Endothelial cell of umbilical vein (primary cell): ENCODE data around the gene CADPS. TPM values are rescaled to one million over a fixed set of nuclear protein-coding genes. Genes with fewer than 3 reads are reported as not detected.

ENCODE experiments used
- BruUV-seq: library from RNA; stranded (reverse); fragments of 400-500 nt; replicated peaks from 2 replicates; lab custom pipeline; 2021; lab: Mats Ljungman, UMichigan
- CTCF ChIA-PET: fragments of 300-600, 350-600 bp; sonication (Branson Sonifier 250); formaldehyde crosslinking; loops from one replicate; lab custom pipeline; 2021; ENCODE audit warnings: antibody characterized with exemption, inconsistent platforms; lab: Charles Lee
- POLR2A ChIA-PET: fragments of 300-600, 350-600 bp; sonication (Branson Sonifier 250); formaldehyde crosslinking; loops from one replicate; lab custom pipeline; 2021; ENCODE audit warnings: antibody characterized with exemption, inconsistent platforms; lab: Charles Lee
- DNase-seq: peaks from one replicate; pipeline ENCODE4 v3.0.0-alpha.2; 2011; ENCODE audit warnings: low read depth, low spot score
- FAIRE-seq: peaks from 2 replicates; lab custom pipeline; 2011; peaks lifted over from hg19 to GRCh38; lab: Jason Lieb, UNC
- H2AFZ ChIP-seq: 2 replicates; pipeline ENCODE4 v1.6.0; 2012; ENCODE audit warnings: low read depth, low read length, control low read depth, inconsistent platforms
- H3K27ac ChIP-seq: 2 replicates; pipeline ENCODE4 v1.5.1; 2011; ENCODE audit warnings: low read depth, mild to moderate bottlenecking, control low read depth, low read length, moderate library complexity; ENCODE audit not compliant: insufficient read depth
- H3K27me3 ChIP-seq, 2 experiments: 2 replicates each; pipeline versions ENCODE4 v1.6.0 to v1.6.1; 2011; ENCODE audit warnings: low read length in 2 of 2, mixed read lengths in 1 of 2; ENCODE audit not compliant: control insufficient read depth in 2 of 2, insufficient read depth in 2 of 2
- H3K36me3 ChIP-seq, 2 experiments: 2 replicates in 1 of 2; 3 replicates in 1 of 2; pipeline ENCODE4 v1.5.1; 2011; ENCODE audit warnings: low read length in 2 of 2, mild to moderate bottlenecking in 1 of 2, moderate library complexity in 1 of 2; ENCODE audit not compliant: control insufficient read depth in 2 of 2, insufficient read depth in 2 of 2; ENCODE audit errors: extremely low read depth in 1 of 2
- H3K4me1 ChIP-seq: 3 replicates; pipeline ENCODE4 v1.5.1; 2011; ENCODE audit warnings: mild to moderate bottlenecking, low read length; ENCODE audit not compliant: control insufficient read depth, insufficient read depth; ENCODE audit errors: extremely low read depth
- H3K4me2 ChIP-seq: 2 replicates; pipeline ENCODE4 v1.6.1; 2011; ENCODE audit warnings: low read length, control low read depth, mixed read lengths; ENCODE audit not compliant: insufficient read depth
- H3K4me3 ChIP-seq, 3 experiments: fragments of 200-600 bp in 1 of 3; sonication (generic), shearing (Covaris generic) in 1 of 3; replicated peaks in 1 of 3; 2 replicates each; pipeline ENCODE4 v1.5.1; 2011 to 2016; ENCODE audit warnings: control low read depth in 3 of 3, low read length in 3 of 3, mild to moderate bottlenecking in 2 of 3, inconsistent platforms in 1 of 3, low read depth in 1 of 3, moderate library complexity in 1 of 3; ENCODE audit not compliant: insufficient read depth in 1 of 3
- H3K79me2 ChIP-seq: 2 replicates; pipeline ENCODE4 v1.6.0; 2012; ENCODE audit warnings: low read length, inconsistent platforms; ENCODE audit not compliant: control insufficient read depth, insufficient read depth
- H3K9ac ChIP-seq: replicated peaks from 2 replicates; pipeline ENCODE3; 2011; ENCODE audit warnings: low read length, control low read depth; ENCODE audit not compliant: insufficient read depth; ENCODE audit errors: extremely low read depth
- H3K9me1 ChIP-seq: replicated peaks from 3 replicates; pipeline ENCODE4 v1.6.0; 2011; ENCODE audit warnings: mild to moderate bottlenecking, low read length; ENCODE audit not compliant: control insufficient read depth, insufficient read depth; ENCODE audit errors: extremely low read depth
- H3K9me3 ChIP-seq: replicated peaks from 2 replicates; pipeline ENCODE4 v1.5.1; 2012; ENCODE audit warnings: low read length, inconsistent platforms; ENCODE audit not compliant: control insufficient read depth, insufficient read depth
- H4K20me1 ChIP-seq: replicated peaks from 2 replicates; pipeline ENCODE3; 2011; ENCODE audit warnings: mild to moderate bottlenecking, low read length; ENCODE audit not compliant: control insufficient read depth, insufficient read depth; ENCODE audit errors: extremely low read depth
- EZH2 ChIP-seq: IDR thresholded peaks from 2 replicates; pipeline ENCODE4 v1.6.1; 2012; ENCODE audit warnings: borderline replicate concordance, low read depth, mild to moderate bottlenecking, moderate library complexity, low read length, inconsistent platforms; ENCODE audit not compliant: severe bottlenecking
- JUN ChIP-seq: IDR thresholded peaks from 2 replicates; pipeline ENCODE4 v1.6.1; 2011; ENCODE audit warnings: borderline replicate concordance, low read depth; ENCODE audit not compliant: insufficient read length, insufficient read depth
- MYC ChIP-seq: IDR thresholded peaks from one replicate; pipeline ENCODE4 v1.6.1; 2011; ENCODE audit warnings: mild to moderate bottlenecking, low read depth, low read length
- POLR2A ChIP-seq: IDR thresholded peaks from 2 replicates; pipeline ENCODE4 v1.6.1; 2012; ENCODE audit warnings: low read depth, mild to moderate bottlenecking, control low read depth, low read length
- POLR2AphosphoS5 ChIP-seq: IDR thresholded peaks from 2 replicates; pipeline ENCODE4 v1.6.1; 2012; ENCODE audit warnings: low read depth, mild to moderate bottlenecking, control low read depth, low read length, moderate library complexity; ENCODE audit not compliant: insufficient read depth
- dilution Hi-C: fragments of 300-500 bp; cut with MboI; formaldehyde crosslinking; loops from one replicate; pipeline ENCODE4 v1.15.0; 2019; ENCODE audit warnings: low sequenced_read_pairs; ENCODE audit not compliant: extremely low pct_ligation_motif_present
- intact Hi-C: fragments of 100-400 bp; cut with micrococcal nuclease; formaldehyde crosslinking; loops from one replicate; pipeline ENCODE4 v1.10.0; 2022
- polyA plus RNA-seq, 4 experiments: library from polyadenylated mRNA; depleted of rRNA in 3 of 4; stranded (reverse) in 3 of 4; unstranded in 1 of 4; fragments of >200 nt; gene quantifications; 2 replicates each; pipeline versions ENCODE4 v1.2.1 to v1.2.3, GENCODE V29; 2011 to 2012; ENCODE audit warnings: missing spikeins in 1 of 4
- total RNA-seq: library from RNA; stranded (reverse); gene quantifications from 2 replicates; pipeline ENCODE4 v1.2.3, GENCODE V29; 2021
- TF ChIP-seq, protein P1 (sequence below), 2 donors: IDR thresholded peaks; 1 replicate in 1 of 2; 2 replicates in 1 of 2; pipeline ENCODE4 v1.5.1; 2011; ENCODE audit warnings: low read length in 2 of 2, mild to moderate bottlenecking in 2 of 2, moderate library complexity in 2 of 2, control low read depth in 1 of 2, inconsistent platforms in 1 of 2, low read depth in 1 of 2; ENCODE audit not compliant: insufficient read depth in 1 of 2; ENCODE audit errors: extremely low read depth in 1 of 2

CADPS gene
- total and polyA plus RNA-seq, 2 donors (not counting 3 experiments of a cell fraction or from before 2014, with no cell fraction given): not detected

DNA sequence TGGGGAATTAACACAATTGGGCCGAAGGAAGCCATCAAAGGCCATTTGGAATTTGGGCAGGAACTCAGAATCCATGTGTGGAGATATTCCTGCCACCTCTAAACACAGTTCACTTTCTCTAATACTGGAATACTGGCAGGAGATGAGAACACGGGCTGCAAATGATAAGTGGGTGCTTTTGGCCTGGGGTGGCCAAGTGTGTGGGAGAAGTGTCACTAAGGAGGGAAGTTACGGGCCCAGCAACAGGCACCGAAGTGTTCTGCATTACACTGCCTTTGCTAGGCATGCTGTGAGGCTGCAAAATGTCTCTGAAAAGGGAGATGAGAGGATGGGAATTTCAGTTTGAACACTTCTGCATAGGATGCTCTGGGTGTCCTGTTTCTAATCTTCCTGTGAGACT is 412.4 kb downstream of the CADPS start:
- Histone ChIP-seq H4K20me1 (no peaks in the 10 kb centered on the region), H2AFZ (no peak overlapping the region), H3K9me1 (no peaks in the 10 kb centered on the region), H3K27me3 (no peaks in the 10 kb centered on the region), H3K4me2 (no peak overlapping the region), H3K9me3 (no peaks in the 10 kb centered on the region), H3K36me3 (no peaks in the 10 kb centered on the region), H3K27ac (no peak overlapping the region), H3K4me1 (no peaks in the 10 kb centered on the region), H3K4me3 (no peak overlapping the region), H3K79me2 (no peaks in the 10 kb centered on the region), H3K9ac (no peak overlapping the region)
- dilution Hi-C loops: no loop called here
- no peak for FAIRE-seq
- CTCF ChIA-PET: no interaction called here
- DNase-seq: no peak
- POLR2A ChIA-PET: no interaction called here
- intact Hi-C loops: no loop called here
- TF ChIP-seq MYC (no peak), POLR2A (no peak), JUN (no peak), EZH2 (no peak), POLR2AphosphoS5 (no peak)
- BruUV-seq: no TSS peak

DNA sequence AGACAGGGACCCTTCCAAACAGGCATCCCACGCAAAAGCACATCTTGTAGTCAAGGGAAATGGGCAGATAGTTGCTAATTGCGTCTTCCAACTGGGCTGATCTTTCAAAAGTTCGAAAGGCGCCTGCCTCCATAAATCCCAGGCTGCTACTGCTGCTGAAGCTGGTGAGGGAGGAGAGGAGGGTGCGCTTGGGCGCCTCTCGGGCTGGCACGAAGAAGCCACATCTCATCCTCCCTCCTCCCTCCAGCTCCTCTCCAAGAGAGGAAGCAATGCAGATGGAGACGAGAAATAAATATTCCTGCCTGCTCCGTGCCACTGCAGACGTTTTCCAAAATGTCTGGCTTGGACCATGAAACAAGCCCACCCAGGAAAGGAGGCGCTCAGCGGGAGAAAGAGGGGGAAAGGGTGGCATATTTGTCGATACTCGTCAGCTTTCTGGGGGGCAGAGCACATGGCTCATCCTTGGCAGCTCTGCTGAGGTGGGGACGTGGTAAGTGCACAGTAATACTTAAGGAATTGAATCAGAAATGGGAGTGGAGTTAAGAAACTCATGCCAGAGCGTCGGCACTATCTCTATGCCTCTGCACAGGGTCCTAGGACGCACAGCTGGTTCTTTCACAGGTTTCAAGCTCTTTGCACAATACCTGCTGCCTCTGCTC is 413.0 kb downstream of the CADPS start:
- Histone ChIP-seq H3K4me2 (no peak overlapping the region), H3K79me2 (no peaks in the 10 kb centered on the region), H3K36me3 (no peaks in the 10 kb centered on the region), H3K27ac (no peak overlapping the region), H3K9ac (no peak overlapping the region), H2AFZ (no peak overlapping the region), H3K4me3 (no peak overlapping the region), H3K9me3 (no peaks in the 10 kb centered on the region), H3K4me1 (no peaks in the 10 kb centered on the region), H3K9me1 (no peaks in the 10 kb centered on the region), H3K27me3 (no peaks in the 10 kb centered on the region), H4K20me1 (no peaks in the 10 kb centered on the region)
- intact Hi-C loops: no loop called here
- DNase-seq (no peak), FAIRE-seq (no peak)
- no peak for TF ChIP-seq EZH2
- TF ChIP-seq POLR2A: no peak
- TF ChIP-seq, protein P1, sequence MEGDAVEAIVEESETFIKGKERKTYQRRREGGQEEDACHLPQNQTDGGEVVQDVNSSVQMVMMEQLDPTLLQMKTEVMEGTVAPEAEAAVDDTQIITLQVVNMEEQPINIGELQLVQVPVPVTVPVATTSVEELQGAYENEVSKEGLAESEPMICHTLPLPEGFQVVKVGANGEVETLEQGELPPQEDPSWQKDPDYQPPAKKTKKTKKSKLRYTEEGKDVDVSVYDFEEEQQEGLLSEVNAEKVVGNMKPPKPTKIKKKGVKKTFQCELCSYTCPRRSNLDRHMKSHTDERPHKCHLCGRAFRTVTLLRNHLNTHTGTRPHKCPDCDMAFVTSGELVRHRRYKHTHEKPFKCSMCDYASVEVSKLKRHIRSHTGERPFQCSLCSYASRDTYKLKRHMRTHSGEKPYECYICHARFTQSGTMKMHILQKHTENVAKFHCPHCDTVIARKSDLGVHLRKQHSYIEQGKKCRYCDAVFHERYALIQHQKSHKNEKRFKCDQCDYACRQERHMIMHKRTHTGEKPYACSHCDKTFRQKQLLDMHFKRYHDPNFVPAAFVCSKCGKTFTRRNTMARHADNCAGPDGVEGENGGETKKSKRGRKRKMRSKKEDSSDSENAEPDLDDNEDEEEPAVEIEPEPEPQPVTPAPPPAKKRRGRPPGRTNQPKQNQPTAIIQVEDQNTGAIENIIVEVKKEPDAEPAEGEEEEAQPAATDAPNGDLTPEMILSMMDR (IDR thresholded peaks at IDR 0.05; ENCODE audit: extremely low read depth in 1 of 2, insufficient read depth in 1 of 2, low read depth in 1 of 2, low read length in 2 of 2): no peak
- CTCF ChIA-PET: interaction anchor here (1.0 kb wide), 1 partner anchor 31 kb away, joined by 3 read pairs; no protein-coding TSS in a partner anchor
- POLR2A ChIA-PET: no interaction called here
- no TSS peak for BruUV-seq
- dilution Hi-C loops: no loop called here
